PFSK-1 (cell line): ENCODE results near the gene PTBP3.

Experiments
- FOXP2 ChIP-seq: optimal IDR thresholded peaks from 2 replicates; pipeline ENCODE3; 2011; ENCODE audit warnings: borderline replicate concordance, control low read depth, inconsistent platforms; ENCODE audit not compliant: insufficient read depth; ENCODE audit errors: extremely low read length, extremely low read depth
- POLR2AphosphoS5 ChIP-seq: IDR thresholded peaks from 2 replicates; pipeline ENCODE4 v1.6.1; 2012; ENCODE audit warnings: low read depth, mild to moderate bottlenecking, control low read depth, low read length, moderate library complexity
- SIN3A ChIP-seq: IDR thresholded peaks from 2 replicates; pipeline ENCODE4 v1.6.1; 2012; ENCODE audit warnings: mild to moderate bottlenecking, low read length, moderate library complexity, borderline replicate concordance; ENCODE audit not compliant: insufficient read depth
- TAF1 ChIP-seq: IDR thresholded peaks from 2 replicates; pipeline ENCODE4 v1.6.1; 2012; ENCODE audit warnings: low read length, control low read depth, borderline replicate concordance; ENCODE audit not compliant: insufficient read depth
- TF ChIP-seq, protein P1 (sequence below), 2 experiments: IDR thresholded peaks; 2 replicates each; pipeline versions ENCODE4 v1.6.1 to v1.8.0; 2011 to 2012; ENCODE audit warnings: low read depth in 2 of 2, low read length in 2 of 2, control low read depth in 1 of 2, inconsistent platforms in 1 of 2, mild to moderate bottlenecking in 1 of 2, moderate library complexity in 1 of 2; ENCODE audit not compliant: insufficient read depth in 1 of 2

DNA sequence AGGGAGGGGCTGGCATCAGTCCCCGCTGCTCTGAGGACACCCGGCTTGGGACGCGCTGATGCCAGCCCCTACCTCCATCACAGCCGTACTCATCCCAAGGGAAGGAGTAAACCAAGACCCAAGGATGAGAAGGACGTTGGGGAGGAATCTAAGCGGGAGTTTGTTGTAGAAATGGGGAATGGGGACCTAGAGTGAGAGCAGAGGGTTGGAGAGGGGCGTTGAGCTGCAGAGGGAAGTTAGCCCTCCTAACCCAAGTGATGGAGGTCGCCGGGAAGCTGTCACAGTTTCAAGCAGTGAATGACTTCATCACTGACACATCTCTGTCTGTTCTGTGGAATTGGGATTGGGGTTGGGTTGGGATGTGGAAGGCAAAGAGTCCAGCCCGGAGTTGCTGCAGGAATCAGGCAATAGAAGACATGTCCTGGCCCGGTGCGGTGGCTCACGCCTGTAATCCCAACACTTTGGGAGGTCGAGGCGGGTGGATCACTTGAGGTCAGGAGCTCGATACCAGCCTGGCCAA is 157.6 kb downstream of the PTBP3 start:
- TF ChIP-seq SIN3A (no peak), POLR2AphosphoS5 (no peak), TAF1 (no peak), FOXP2 (no peak)
- TF ChIP-seq, protein P1, sequence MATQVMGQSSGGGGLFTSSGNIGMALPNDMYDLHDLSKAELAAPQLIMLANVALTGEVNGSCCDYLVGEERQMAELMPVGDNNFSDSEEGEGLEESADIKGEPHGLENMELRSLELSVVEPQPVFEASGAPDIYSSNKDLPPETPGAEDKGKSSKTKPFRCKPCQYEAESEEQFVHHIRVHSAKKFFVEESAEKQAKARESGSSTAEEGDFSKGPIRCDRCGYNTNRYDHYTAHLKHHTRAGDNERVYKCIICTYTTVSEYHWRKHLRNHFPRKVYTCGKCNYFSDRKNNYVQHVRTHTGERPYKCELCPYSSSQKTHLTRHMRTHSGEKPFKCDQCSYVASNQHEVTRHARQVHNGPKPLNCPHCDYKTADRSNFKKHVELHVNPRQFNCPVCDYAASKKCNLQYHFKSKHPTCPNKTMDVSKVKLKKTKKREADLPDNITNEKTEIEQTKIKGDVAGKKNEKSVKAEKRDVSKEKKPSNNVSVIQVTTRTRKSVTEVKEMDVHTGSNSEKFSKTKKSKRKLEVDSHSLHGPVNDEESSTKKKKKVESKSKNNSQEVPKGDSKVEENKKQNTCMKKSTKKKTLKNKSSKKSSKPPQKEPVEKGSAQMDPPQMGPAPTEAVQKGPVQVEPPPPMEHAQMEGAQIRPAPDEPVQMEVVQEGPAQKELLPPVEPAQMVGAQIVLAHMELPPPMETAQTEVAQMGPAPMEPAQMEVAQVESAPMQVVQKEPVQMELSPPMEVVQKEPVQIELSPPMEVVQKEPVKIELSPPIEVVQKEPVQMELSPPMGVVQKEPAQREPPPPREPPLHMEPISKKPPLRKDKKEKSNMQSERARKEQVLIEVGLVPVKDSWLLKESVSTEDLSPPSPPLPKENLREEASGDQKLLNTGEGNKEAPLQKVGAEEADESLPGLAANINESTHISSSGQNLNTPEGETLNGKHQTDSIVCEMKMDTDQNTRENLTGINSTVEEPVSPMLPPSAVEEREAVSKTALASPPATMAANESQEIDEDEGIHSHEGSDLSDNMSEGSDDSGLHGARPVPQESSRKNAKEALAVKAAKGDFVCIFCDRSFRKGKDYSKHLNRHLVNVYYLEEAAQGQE (IDR thresholded peaks at IDR 0.05; ENCODE audit: insufficient read depth in 1 of 2, low read depth in 2 of 2, low read length in 2 of 2), result no peak
